HCT116 (cell line): Measurements from ENCODE around the gene SLC18A2. TPM values are rescaled to one million over a fixed set of nuclear protein-coding genes. Genes with fewer than 3 reads are reported as not detected.

ENCODE experiments used
- ATAC-seq: fragments of 200-7000 bp; cut with Tn5 transposase; 2 replicates; pipeline ENCODE4 v1.9.1; 2020; ENCODE audit warnings: mild to moderate bottlenecking, moderate library complexity
- BruUV-seq: library from RNA; stranded (reverse); fragments of 400-500 nt; replicated peaks from 2 replicates; lab custom pipeline; 2021; lab: Mats Ljungman, UMichigan
- CTCF ChIA-PET: fragments of 300-600 bp; sonication (Branson Sonifier 250); formaldehyde crosslinking; loops from one replicate; lab custom pipeline; 2021; ENCODE audit warnings: antibody characterized with exemption; lab: Charles Lee
- POLR2A ChIA-PET: fragments of 300-600, 350-600 bp; sonication (Branson Sonifier 250); formaldehyde crosslinking; loops from one replicate; lab custom pipeline; 2021; ENCODE audit warnings: antibody characterized with exemption; lab: Charles Lee
- RAD21 ChIA-PET, 2 experiments: fragments of 300-600 bp; sonication (Branson Sonifier 250); formaldehyde crosslinking; loops; one replicate each; lab custom pipeline; 2023; ENCODE audit warnings: low total read pairs in 2 of 2; ENCODE audit not compliant: uncharacterized antibody in 2 of 2, unreplicated experiment in 2 of 2, low non-redundant PET in 1 of 2; lab: Charles Lee
- DNase-seq: peaks from one replicate; pipeline ENCODE4 v3.0.0-alpha.2; 2010; ENCODE audit warnings: low read depth, low spot score
- H2AFZ ChIP-seq: fragments of 200-600 bp; shearing (Covaris generic), sonication (generic); 2 replicates; pipeline ENCODE4 v1.6.1; 2017; ENCODE audit warnings: low read depth, mixed run types, mixed read lengths, antibody characterized with exemption, low read length; ENCODE audit not compliant: poor library complexity, severe bottlenecking
- H3K27ac ChIP-seq: 2 replicates; pipeline ENCODE4 v1.5.1; 2012; ENCODE audit warnings: low read depth, low read length
- H3K27me3 ChIP-seq: fragments of 200-600 bp; sonication (generic); 2 replicates; pipeline ENCODE4 v1.6.1; 2016; ENCODE audit warnings: mixed run types, low read length, mixed read lengths; ENCODE audit not compliant: insufficient read depth
- H3K36me3 ChIP-seq, 2 experiments: fragments of 200-500 bp in 1 of 2; fragments of 200-600 bp in 1 of 2; sonication (Bioruptor generic) in 1 of 2; sonication (generic) in 1 of 2; 2 replicates each; pipeline versions ENCODE4 v1.5.1 to v1.6.1; 2014 to 2016; ENCODE audit warnings: low read length in 2 of 2, inconsistent platforms in 1 of 2, mixed read lengths in 1 of 2, mixed run types in 1 of 2; ENCODE audit not compliant: insufficient read depth in 2 of 2, control insufficient read depth in 1 of 2
- H3K4me1 ChIP-seq, 2 experiments: fragments of 200-600 bp in 1 of 2; sonication (generic) in 1 of 2; 2 replicates each; pipeline versions ENCODE4 v1.5.1 to v1.6.1; 2012 to 2017; ENCODE audit warnings: low read length in 2 of 2, inconsistent platforms in 1 of 2, mild to moderate bottlenecking in 1 of 2, mixed read lengths in 1 of 2, mixed run types in 1 of 2, moderate library complexity in 1 of 2; ENCODE audit not compliant: insufficient read depth in 2 of 2, control insufficient read depth in 1 of 2
- H3K4me2 ChIP-seq: fragments of 200-600 bp; sonication (generic); 2 replicates; pipeline ENCODE4 v1.6.1; 2017; ENCODE audit warnings: mixed run types, low read length, mixed read lengths
- H3K4me3 ChIP-seq, 2 experiments: fragments of 200-600 bp in 1 of 2; sonication (generic) in 1 of 2; replicated peaks in 1 of 2; 2 replicates each; pipeline ENCODE4 v1.5.1; 2011 to 2016; ENCODE audit warnings: low read length in 2 of 2, control low read depth in 1 of 2, low read depth in 1 of 2, mild to moderate bottlenecking in 1 of 2, mixed read lengths in 1 of 2, mixed run types in 1 of 2
- H3K79me2 ChIP-seq: fragments of 200-600 bp; sonication (generic); 2 replicates; pipeline ENCODE4 v1.6.1; 2017; ENCODE audit warnings: mild to moderate bottlenecking, mixed run types, low read length, moderate library complexity, mixed read lengths; ENCODE audit not compliant: insufficient read depth
- H3K9ac ChIP-seq: fragments of 200-600 bp; sonication (generic); 2 replicates; pipeline ENCODE4 v1.6.1; 2016; ENCODE audit warnings: low read length, mixed read lengths
- H3K9me2 ChIP-seq: fragments of 200-600 bp; sonication (generic), shearing (Covaris generic); 2 replicates; pipeline ENCODE4 v1.6.1; 2017; ENCODE audit warnings: mixed run types, mild to moderate bottlenecking, moderate library complexity; ENCODE audit not compliant: insufficient read depth
- H3K9me3 ChIP-seq, 2 experiments: fragments of 200-500 bp in 1 of 2; fragments of 200-600 bp in 1 of 2; sonication (Bioruptor generic) in 1 of 2; sonication (generic) in 1 of 2; 2 replicates each; pipeline ENCODE4 v1.6.1; 2014 to 2017; ENCODE audit warnings: low read length in 2 of 2, mixed read lengths in 2 of 2, inconsistent platforms in 1 of 2, low read depth in 1 of 2, mild to moderate bottlenecking in 1 of 2, mixed run types in 1 of 2, moderate library complexity in 1 of 2; ENCODE audit not compliant: control insufficient read depth in 1 of 2, insufficient read depth in 1 of 2
- H4K20me1 ChIP-seq: fragments of 200-600 bp; sonication (generic), shearing (Covaris generic); 2 replicates; pipeline ENCODE4 v1.6.1; 2017; ENCODE audit warnings: mixed run types, mild to moderate bottlenecking, moderate library complexity; ENCODE audit not compliant: insufficient read depth
- ATF3 ChIP-seq: IDR thresholded peaks from 2 replicates; pipeline ENCODE4 v1.6.1; 2012
- CEBPB ChIP-seq: IDR thresholded peaks from 2 replicates; pipeline ENCODE4 v1.6.1; 2012; ENCODE audit warnings: low read depth
- CTCF ChIP-seq, 3 experiments: fragments of 200-600 bp in 1 of 3; sonication (generic) in 1 of 3; IDR thresholded peaks in 2 of 3; conservative IDR thresholded peaks in 1 of 3; 2 replicates each; pipeline ENCODE4 v1.5.1; 2012 to 2017; ENCODE audit warnings: low read depth in 2 of 3, low read length in 2 of 3, antibody characterized with exemption in 1 of 3, borderline replicate concordance in 1 of 3, control low read depth in 1 of 3, mild to moderate bottlenecking in 1 of 3, mixed read lengths in 1 of 3, mixed run types in 1 of 3, moderate library complexity in 1 of 3; ENCODE audit not compliant: insufficient read depth in 1 of 3
- EGR1 ChIP-seq: IDR thresholded peaks from 2 replicates; pipeline ENCODE4 v1.6.1; 2012; ENCODE audit warnings: low read depth
- ELF1 ChIP-seq: IDR thresholded peaks from 2 replicates; pipeline ENCODE4 v1.6.1; 2012; ENCODE audit warnings: low read depth, borderline replicate concordance
- EZH2phosphoT487 ChIP-seq: fragments of 200-600 bp; IDR thresholded peaks from 2 replicates; pipeline ENCODE4 v1.6.1; 2018; ENCODE audit warnings: antibody characterized with exemption, borderline replicate concordance
- FOSL1 ChIP-seq: IDR thresholded peaks from 2 replicates; pipeline ENCODE4 v1.6.1; 2012; ENCODE audit warnings: low read depth
- RAD21 ChIP-seq: IDR thresholded peaks from 2 replicates; pipeline ENCODE4 v1.6.1; 2012; ENCODE audit warnings: low read depth, mild to moderate bottlenecking
- REST ChIP-seq: IDR thresholded peaks from 2 replicates; pipeline ENCODE4 v1.6.1; 2012; ENCODE audit warnings: low read depth
- SIN3A ChIP-seq: IDR thresholded peaks from 2 replicates; pipeline ENCODE4 v1.6.1; 2012; ENCODE audit warnings: low read depth
- SRF ChIP-seq: IDR thresholded peaks from 2 replicates; pipeline ENCODE4 v1.6.1; 2012; ENCODE audit warnings: low read depth
- YY1 ChIP-seq: IDR thresholded peaks from 2 replicates; pipeline ENCODE4 v1.6.1; 2011; ENCODE audit warnings: low read length, low read depth, moderate library complexity, mild to moderate bottlenecking; ENCODE audit not compliant: insufficient replicate concordance; ENCODE audit errors: extremely low read depth
- ZBTB33 ChIP-seq: IDR thresholded peaks from 2 replicates; pipeline ENCODE4 v1.6.1; 2011; ENCODE audit warnings: mild to moderate bottlenecking, low read length, moderate library complexity; ENCODE audit not compliant: insufficient replicate concordance; ENCODE audit errors: extremely low read depth
- ZFX ChIP-seq: fragments of 450-650 bp; IDR thresholded peaks from 2 replicates; pipeline ENCODE4 v1.6.1; 2017
- intact Hi-C: fragments of 100-400 bp; cut with micrococcal nuclease; formaldehyde crosslinking; loops from 2 replicates; pipeline ENCODE4 v1.10.0; 2022
- total RNA-seq: library from RNA; stranded (reverse); gene quantifications from one replicate; pipeline ENCODE4 v1.2.1, GENCODE V29; 2021; ENCODE audit not compliant: unreplicated experiment

SLC18A2 gene
- total RNA-seq, 1 experiment from 2014 or later, result not detected

- H3K4me3 ChIP-seq, result no peak overlapping the region
- H3K36me3 ChIP-seq, result no peaks in the 10 kb centered on the region
- BruUV-seq, result no TSS peak
- no peaks in the 10 kb centered on the region for H3K9me2 ChIP-seq
- no peaks in the 10 kb centered on the region for H3K4me1 ChIP-seq
- POLR2A ChIA-PET, result no interaction called here
- intact Hi-C loops, result no loop called here
- DNase-seq, result no peak
- H3K4me2 ChIP-seq, result no peak overlapping the region
- H3K9ac ChIP-seq, result no peak overlapping the region
- CTCF ChIA-PET, result no interaction called here
- RAD21 ChIA-PET, result no interaction called here
- no peaks in the 10 kb centered on the region for H3K9me3 ChIP-seq
- no peaks in the 10 kb centered on the region for H3K79me2 ChIP-seq
- TF ChIP-seq CEBPB (no peak), ZBTB33 (no peak), SIN3A (no peak), EGR1 (no peak), ATF3 (no peak), REST (no peak), ELF1 (no peak), RAD21 (no peak), CTCF (IDR thresholded peaks at IDR 0.05 in 2 of 3, conservative IDR thresholded peaks at IDR 0.05 in 1 of 3; ENCODE audit: borderline replicate concordance in 1 of 3, insufficient read depth in 1 of 3, low read depth in 2 of 3, low read length in 2 of 3) (no peak), ZFX (no peak), YY1 (no peak), FOSL1 (no peak), SRF (no peak), EZH2phosphoT487 (no peak)
- H4K20me1 ChIP-seq, result no peaks in the 10 kb centered on the region
- H2AFZ ChIP-seq, result no peak overlapping the region
- H3K27me3 ChIP-seq, result peaks cover 19% of the 10 kb centered on the region
- no peak for ATAC-seq
- H3K27ac ChIP-seq, result no peak overlapping the region
Measured at GRCh38 chr10:117264782-117265181, 23.9 kb downstream of the SLC18A2 start.
